H1 (cell line): ENCODE data around the gene CRABP2.

Experiments
- EZH2 ChIP-seq: fragments of 200-600 bp; sonication (generic); IDR thresholded peaks from 2 replicates; pipeline ENCODE4 v1.7.1; 2012; ENCODE audit warnings: low read depth, mild to moderate bottlenecking, moderate library complexity, low read length, inconsistent platforms; ENCODE audit not compliant: severe bottlenecking
- FOSL1 ChIP-seq: IDR thresholded peaks from 2 replicates; pipeline ENCODE4 v1.6.1; 2011; ENCODE audit warnings: mild to moderate bottlenecking, low read depth, low read length, moderate library complexity; ENCODE audit not compliant: insufficient read depth
- JUN ChIP-seq: IDR thresholded peaks from 2 replicates; pipeline ENCODE4 v1.6.1; 2011; ENCODE audit warnings: low read depth, mild to moderate bottlenecking, improper control_type of control experiment, low read length
- POLR2A ChIP-seq, 2 experiments: IDR thresholded peaks; 1 replicate in 1 of 2; 2 replicates in 1 of 2; pipeline ENCODE4 v1.6.1; 2011; ENCODE audit warnings: low read depth in 2 of 2, low read length in 2 of 2, mild to moderate bottlenecking in 2 of 2; ENCODE audit errors: control extremely low read depth in 1 of 2
- POLR2AphosphoS5 ChIP-seq: IDR thresholded peaks from 2 replicates; pipeline ENCODE4 v1.6.1; 2011; ENCODE audit warnings: low read depth, low read length
- RFX5 ChIP-seq: IDR thresholded peaks from 2 replicates; pipeline ENCODE4 v1.6.1; 2011; ENCODE audit warnings: low read depth, low read length, improper control_type of control experiment, borderline replicate concordance
- RNF2 ChIP-seq: fragments of 200-900, 300-1000 bp; sonication (generic); IDR thresholded peaks from 2 replicates; pipeline ENCODE4 v1.7.1; 2016; ENCODE audit warnings: borderline replicate concordance, low read depth, mild to moderate bottlenecking, antibody characterized with exemption, low read length; ENCODE audit not compliant: poor library complexity, severe bottlenecking; ENCODE audit errors: missing control alignments
- RXRA ChIP-seq: IDR thresholded peaks from 2 replicates; pipeline ENCODE4 v1.6.1; 2011; ENCODE audit warnings: low read depth, mild to moderate bottlenecking, low read length, moderate library complexity; ENCODE audit not compliant: insufficient read depth
- SRF ChIP-seq: IDR thresholded peaks from 2 replicates; pipeline ENCODE4 v1.6.1; 2011; ENCODE audit warnings: mild to moderate bottlenecking, low read depth, low read length, moderate library complexity
- TAF1 ChIP-seq: IDR thresholded peaks from 2 replicates; pipeline ENCODE4 v1.6.1; 2011; ENCODE audit warnings: mild to moderate bottlenecking, low read depth, low read length
- TBP ChIP-seq: IDR thresholded peaks from 2 replicates; pipeline ENCODE4 v1.6.1; 2011; ENCODE audit warnings: low read depth, low read length, improper control_type of control experiment
- TF ChIP-seq, protein P1 (sequence below): IDR thresholded peaks from 2 replicates; pipeline ENCODE4 v1.6.1; 2012; ENCODE audit warnings: inconsistent platforms
- TF ChIP-seq, protein P2 (sequence below), 3 experiments: IDR thresholded peaks; 1 replicate in 2 of 3; 2 replicates in 1 of 3; pipeline versions ENCODE4 v1.5.1 to v1.6.1; 2011; ENCODE audit warnings: low read length in 3 of 3, mild to moderate bottlenecking in 3 of 3, inconsistent platforms in 2 of 3, low read depth in 1 of 3, moderate library complexity in 1 of 3; ENCODE audit not compliant: insufficient read depth in 1 of 3; ENCODE audit errors: control extremely low read depth in 1 of 3

DNA sequence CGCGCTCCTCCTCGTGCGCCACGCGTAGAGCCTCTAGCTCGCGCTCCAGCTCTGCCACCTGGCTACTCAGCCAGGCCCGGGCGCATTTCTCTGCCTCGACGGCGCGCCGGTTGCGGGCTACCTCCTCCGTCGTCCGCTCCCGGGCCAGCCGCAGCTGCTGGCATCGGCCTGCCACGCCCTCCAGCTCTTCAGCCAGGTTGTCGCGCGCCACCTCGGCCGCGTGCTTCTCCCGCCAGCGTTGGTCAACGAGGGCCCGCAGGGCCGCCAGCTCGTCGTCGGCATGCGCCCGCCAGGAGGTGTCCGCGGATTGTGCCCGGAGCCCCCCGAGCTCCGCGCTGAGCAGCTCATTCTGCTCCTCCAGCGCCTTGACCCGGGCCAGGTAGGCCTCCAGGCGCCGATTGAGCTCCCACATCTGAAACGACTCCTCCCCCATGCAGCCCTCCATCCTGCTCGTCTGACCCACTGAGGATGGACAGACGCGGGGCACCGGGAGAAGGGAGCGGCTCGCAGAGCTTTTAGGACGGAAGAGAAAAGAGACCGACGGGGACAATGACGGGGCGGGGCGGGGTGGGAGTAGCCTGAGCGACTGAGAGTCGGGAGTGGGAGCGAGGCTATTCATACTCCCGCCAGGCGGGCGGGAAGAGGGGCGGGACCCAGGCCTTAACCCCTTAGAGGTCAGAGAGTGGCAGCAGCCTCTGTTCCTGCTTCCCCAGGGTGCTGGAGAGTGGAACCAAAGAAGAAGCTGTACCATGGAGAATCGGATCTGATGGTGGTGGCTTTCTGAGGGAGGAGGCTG is 28.4 kb downstream of the CRABP2 start, which contains the start of gene NES:
- no peak for TF ChIP-seq SRF
- TF ChIP-seq, protein P1, sequence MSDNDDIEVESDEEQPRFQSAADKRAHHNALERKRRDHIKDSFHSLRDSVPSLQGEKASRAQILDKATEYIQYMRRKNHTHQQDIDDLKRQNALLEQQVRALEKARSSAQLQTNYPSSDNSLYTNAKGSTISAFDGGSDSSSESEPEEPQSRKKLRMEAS = peak; percentile 95
- TF ChIP-seq EZH2 = peak; percentile 21
- TF ChIP-seq, protein P2, sequence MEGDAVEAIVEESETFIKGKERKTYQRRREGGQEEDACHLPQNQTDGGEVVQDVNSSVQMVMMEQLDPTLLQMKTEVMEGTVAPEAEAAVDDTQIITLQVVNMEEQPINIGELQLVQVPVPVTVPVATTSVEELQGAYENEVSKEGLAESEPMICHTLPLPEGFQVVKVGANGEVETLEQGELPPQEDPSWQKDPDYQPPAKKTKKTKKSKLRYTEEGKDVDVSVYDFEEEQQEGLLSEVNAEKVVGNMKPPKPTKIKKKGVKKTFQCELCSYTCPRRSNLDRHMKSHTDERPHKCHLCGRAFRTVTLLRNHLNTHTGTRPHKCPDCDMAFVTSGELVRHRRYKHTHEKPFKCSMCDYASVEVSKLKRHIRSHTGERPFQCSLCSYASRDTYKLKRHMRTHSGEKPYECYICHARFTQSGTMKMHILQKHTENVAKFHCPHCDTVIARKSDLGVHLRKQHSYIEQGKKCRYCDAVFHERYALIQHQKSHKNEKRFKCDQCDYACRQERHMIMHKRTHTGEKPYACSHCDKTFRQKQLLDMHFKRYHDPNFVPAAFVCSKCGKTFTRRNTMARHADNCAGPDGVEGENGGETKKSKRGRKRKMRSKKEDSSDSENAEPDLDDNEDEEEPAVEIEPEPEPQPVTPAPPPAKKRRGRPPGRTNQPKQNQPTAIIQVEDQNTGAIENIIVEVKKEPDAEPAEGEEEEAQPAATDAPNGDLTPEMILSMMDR (IDR thresholded peaks at IDR 0.05; ENCODE audit: control extremely low read depth in 1 of 3, insufficient read depth in 1 of 3, low read depth in 1 of 3, low read length in 3 of 3) = no peak; a peak in 1 of 4 replicates
- peak in 1 of 2 experiments; percentile 79; a peak in 2 of 3 replicates for TF ChIP-seq POLR2A (IDR thresholded peaks at IDR 0.05; ENCODE audit: control extremely low read depth in 1 of 2, low read depth in 2 of 2, low read length in 2 of 2)
- TF ChIP-seq RNF2 = no peak
- no peak for TF ChIP-seq JUN
- no peak for TF ChIP-seq RXRA
- peak; percentile 95 for TF ChIP-seq TAF1
- TF ChIP-seq POLR2AphosphoS5 = peak; percentile 56; the same call in 1 of the 2 replicates
- no peak for TF ChIP-seq FOSL1
- no peak for TF ChIP-seq RFX5
- TF ChIP-seq TBP = peak; percentile 95
